Small intestine (tissue), 7 donors: ENCODE data around the gene CCDC63. TPM values are rescaled to one million over a fixed set of nuclear protein-coding genes. Genes with fewer than 3 reads are reported as not detected.

Experiments used
- DNase-seq, 2 donors: peaks; one replicate each; pipeline versions ENCODE4 v3.0.0 to v3.0.0-alpha.2; 2013
- FAIRE-seq: peaks from 2 replicates; lab custom pipeline; 2012; peaks lifted over from hg19 to GRCh38; lab: Jason Lieb, UNC
- H3K27ac ChIP-seq, 3 donors: one replicate each; pipeline ENCODE4 v1.5.1; 2013; ENCODE audit warnings: low read length in 2 of 3, mild to moderate bottlenecking in 2 of 3, control low read depth in 1 of 3, inconsistent platforms in 1 of 3, low read depth in 1 of 3, moderate library complexity in 1 of 3
- H3K27me3 ChIP-seq, 3 donors: one replicate each; pipeline ENCODE4 v1.6.1; 2013; ENCODE audit warnings: low read length in 3 of 3, inconsistent platforms in 1 of 3; ENCODE audit not compliant: control insufficient read depth in 3 of 3, insufficient read depth in 3 of 3
- H3K36me3 ChIP-seq, 3 donors: one replicate each; pipeline ENCODE4 v1.6.1; 2013; ENCODE audit warnings: low read length in 3 of 3, inconsistent platforms in 1 of 3, low read depth in 1 of 3, mild to moderate bottlenecking in 1 of 3, moderate library complexity in 1 of 3; ENCODE audit not compliant: control insufficient read depth in 3 of 3, insufficient read depth in 2 of 3
- H3K4me1 ChIP-seq, 3 donors: one replicate each; pipeline ENCODE4 v1.6.1; 2013; ENCODE audit warnings: low read length in 2 of 3, inconsistent platforms in 1 of 3, low read depth in 1 of 3, mild to moderate bottlenecking in 1 of 3, moderate library complexity in 1 of 3; ENCODE audit not compliant: control insufficient read depth in 3 of 3, insufficient read depth in 2 of 3
- H3K4me3 ChIP-seq, 3 donors: one replicate each; pipeline ENCODE4 v1.5.1; 2013; ENCODE audit warnings: low read length in 3 of 3, control low read depth in 1 of 3, inconsistent platforms in 1 of 3, low read depth in 1 of 3, mild to moderate bottlenecking in 1 of 3, moderate library complexity in 1 of 3
- H3K9me3 ChIP-seq, 2 donors: one replicate each; pipeline ENCODE4 v1.6.1; 2013; ENCODE audit warnings: low read depth in 1 of 2, low read length in 1 of 2; ENCODE audit not compliant: control insufficient read depth in 2 of 2, insufficient read depth in 1 of 2
- WGBS, 3 donors: extraction: QIAGEN DNeasy Blood & Tissue Kit; methylation state at CpG; one replicate each; pipeline ENCODE4 v1.1.7; 2013; 5-methylcytosine and 5-hydroxymethylcytosine counted together
- polyA plus RNA-seq, 4 donors: library from polyadenylated mRNA; stranded (reverse) in 3 of 4; unstranded in 1 of 4; fragments of 200-250 nt in 3 of 4; fragments of 120-200 nt in 1 of 4; gene quantifications; one replicate each; pipeline versions ENCODE4 v1.2.1 to v1.2.3, GENCODE V29; 2013
- donor health status: healthy with polysubstance abuse.
- donor health status: control.
- donor health status: control.
- donor health status: Bipolar disorder and iron deficiency.
- donor health status: healthy.

Gene CCDC63
- polyA plus RNA-seq, 4 donors, result not detected

- H3K27me3 ChIP-seq, result peaks cover 0 to 9% (median 0%) of the 10 kb centered on the region in 3 donors
- WGBS, 3 donors, result 76 to 82% (median 76%) methylated on average over 2 of the region's 2 CpGs
- FAIRE-seq, result no peak
- no peak for DNase-seq
- H3K36me3 ChIP-seq, result no peaks in the 10 kb centered on the region
- no peaks in the 10 kb centered on the region for H3K9me3 ChIP-seq
- H3K4me3 ChIP-seq, result no peak overlapping the region
- H3K27ac ChIP-seq, result no peak overlapping the region
- peaks cover 0 to 1% (median 0%) of the 10 kb centered on the region in 3 donors for H3K4me1 ChIP-seq
Measured at GRCh38 chr12:110813756-110814155, 33.0 kb upstream of the CCDC63 start.

- no peaks in the 10 kb centered on the region for H3K36me3 ChIP-seq
- no peaks in the 10 kb centered on the region for H3K9me3 ChIP-seq
- peaks cover 0 to 2% (median 0%) of the 10 kb centered on the region in 3 donors for H3K4me1 ChIP-seq
- FAIRE-seq (no peak), DNase-seq (no peak)
- peaks cover 0 to 9% (median 0%) of the 10 kb centered on the region in 3 donors for H3K27me3 ChIP-seq
- H3K4me3 ChIP-seq, result no peak overlapping the region
- no peak overlapping the region for H3K27ac ChIP-seq
- WGBS, 3 donors, result 70 to 92% (median 90%) methylated on average over 1 of the region's 1 CpG
Measured at GRCh38 chr12:110816248-110816647, 30.5 kb upstream of the CCDC63 start.

GRCh38 chr12:110816779-110817178 lies 30.0 kb upstream of the CCDC63 start:
- Histone ChIP-seq H3K27me3 (peaks cover 0 to 9% (median 0%) of the 10 kb centered on the region in 3 donors), H3K36me3 (no peaks in the 10 kb centered on the region), H3K4me1 (peaks cover 0 to 2% (median 0%) of the 10 kb centered on the region in 3 donors), H3K27ac (no peak overlapping the region), H3K4me3 (no peak overlapping the region), H3K9me3 (no peaks in the 10 kb centered on the region)
- WGBS, 3 donors, result 32 to 61% (median 59%) methylated on average over 1 of the region's 1 CpG
- FAIRE-seq (no peak), DNase-seq (no peak)

DNA sequence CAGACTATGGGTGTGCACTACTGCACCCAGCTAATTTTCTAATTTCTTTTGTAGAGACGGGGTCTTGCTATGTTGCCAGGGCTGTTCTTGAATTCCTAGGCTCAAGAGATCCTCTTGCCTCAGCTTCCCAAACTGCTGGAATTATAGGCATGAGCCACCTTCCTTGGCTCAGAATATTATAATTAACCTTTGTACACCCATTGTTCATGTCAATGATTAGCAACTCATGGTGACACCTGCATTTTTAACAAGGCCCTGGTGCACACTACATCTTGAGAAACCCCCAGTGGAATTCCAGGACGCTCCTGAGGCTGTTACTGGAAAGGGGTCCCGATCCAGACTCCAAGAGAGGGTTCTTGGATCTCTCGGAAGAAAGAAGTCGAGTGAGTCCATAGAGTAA lies 28.3 kb upstream of the CCDC63 start:
- WGBS, 3 donors, result 29 to 79% (median 49%) methylated on average over 5 of the region's 5 CpGs
- Histone ChIP-seq H3K4me1 (peaks cover 0 to 2% (median 0%) of the 10 kb centered on the region in 3 donors), H3K36me3 (no peaks in the 10 kb centered on the region), H3K9me3 (no peaks in the 10 kb centered on the region), H3K4me3 (no peak overlapping the region), H3K27ac (peak overlapping the region in 2 of 3 donors; percentile 60 to 84), H3K27me3 (peaks cover 0 to 4% (median 0%) of the 10 kb centered on the region in 3 donors)
- DNase-seq (peak in 1 of 2 donors; percentile 83), FAIRE-seq (no peak)

- H3K27ac ChIP-seq, result peak overlapping the region in 2 of 3 donors; percentile 60 to 84
- H3K36me3 ChIP-seq, result no peaks in the 10 kb centered on the region
- no peak for DNase-seq
- peaks cover 0 to 2% (median 0%) of the 10 kb centered on the region in 3 donors for H3K4me1 ChIP-seq
- H3K27me3 ChIP-seq, result no peaks in the 10 kb centered on the region
- WGBS, 3 donors, result 50 to 85% (median 70%) methylated on average over 3 of the region's 3 CpGs
- no peak for FAIRE-seq
- no peaks in the 10 kb centered on the region for H3K9me3 ChIP-seq
- no peak overlapping the region for H3K4me3 ChIP-seq
Measured at GRCh38 chr12:110819150-110819549, 27.6 kb upstream of the CCDC63 start.

DNA sequence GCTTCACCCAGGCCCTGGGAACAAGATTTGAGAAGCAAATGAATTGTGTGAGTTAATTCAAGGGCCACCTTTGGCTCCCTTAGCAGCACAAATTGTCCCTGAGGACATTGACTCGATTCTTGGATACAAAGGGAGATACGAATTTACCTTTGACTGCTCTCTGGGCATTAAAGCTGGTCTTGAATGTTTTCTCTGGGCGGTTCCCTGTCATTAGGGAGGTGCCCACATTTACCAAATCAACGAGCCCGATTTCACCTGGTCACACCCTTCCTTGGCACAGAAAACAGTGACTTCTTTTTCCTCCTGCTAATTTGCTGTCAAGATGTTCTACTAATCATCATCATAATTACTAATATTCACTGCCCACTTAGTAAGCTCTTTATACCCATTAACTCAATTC lies 27.1 kb upstream of the CCDC63 start:
- WGBS, 3 donors, result 23 to 70% (median 37%) methylated on average over 5 of the region's 5 CpGs
- DNase-seq (peak in 1 of 2 donors; percentile 97), FAIRE-seq (no peak)
- Histone ChIP-seq H3K4me1 (peaks cover 0 to 2% (median 0%) of the 10 kb centered on the region in 3 donors), H3K36me3 (no peaks in the 10 kb centered on the region), H3K9me3 (no peaks in the 10 kb centered on the region), H3K27me3 (no peaks in the 10 kb centered on the region), H3K27ac (peak overlapping the region in 2 of 3 donors; percentile 60 to 84), H3K4me3 (no peak overlapping the region)

- DNase-seq (no peak), FAIRE-seq (no peak)
- Histone ChIP-seq H3K9me3 (no peaks in the 10 kb centered on the region), H3K27ac (no peak overlapping the region), H3K4me3 (no peak overlapping the region), H3K4me1 (peaks cover 0 to 2% (median 0%) of the 10 kb centered on the region in 3 donors), H3K36me3 (no peaks in the 10 kb centered on the region), H3K27me3 (no peaks in the 10 kb centered on the region)
- 91 to 96% (median 95%) methylated on average over 3 of the region's 3 CpGs for WGBS, 3 donors
Measured at GRCh38 chr12:110821917-110822316, 24.9 kb upstream of the CCDC63 start.

GRCh38 chr12:110822821-110823415 lies 23.9 kb upstream of the CCDC63 start:
- no peaks in the 10 kb centered on the region for H3K36me3 ChIP-seq
- H3K27me3 ChIP-seq, result no peaks in the 10 kb centered on the region
- peaks cover 0 to 2% (median 0%) of the 10 kb centered on the region in 3 donors for H3K4me1 ChIP-seq
- H3K4me3 ChIP-seq, result no peak overlapping the region
- H3K9me3 ChIP-seq, result no peaks in the 10 kb centered on the region
- DNase-seq (peak in 1 of 2 donors; percentile 45), FAIRE-seq (no peak)
- no peak overlapping the region for H3K27ac ChIP-seq
- 77 to 78% (median 77%) methylated on average over 10 of the region's 10 CpGs for WGBS, 3 donors
